ENCODE results near the gene DPP7.

Gene DPP7

DNA sequence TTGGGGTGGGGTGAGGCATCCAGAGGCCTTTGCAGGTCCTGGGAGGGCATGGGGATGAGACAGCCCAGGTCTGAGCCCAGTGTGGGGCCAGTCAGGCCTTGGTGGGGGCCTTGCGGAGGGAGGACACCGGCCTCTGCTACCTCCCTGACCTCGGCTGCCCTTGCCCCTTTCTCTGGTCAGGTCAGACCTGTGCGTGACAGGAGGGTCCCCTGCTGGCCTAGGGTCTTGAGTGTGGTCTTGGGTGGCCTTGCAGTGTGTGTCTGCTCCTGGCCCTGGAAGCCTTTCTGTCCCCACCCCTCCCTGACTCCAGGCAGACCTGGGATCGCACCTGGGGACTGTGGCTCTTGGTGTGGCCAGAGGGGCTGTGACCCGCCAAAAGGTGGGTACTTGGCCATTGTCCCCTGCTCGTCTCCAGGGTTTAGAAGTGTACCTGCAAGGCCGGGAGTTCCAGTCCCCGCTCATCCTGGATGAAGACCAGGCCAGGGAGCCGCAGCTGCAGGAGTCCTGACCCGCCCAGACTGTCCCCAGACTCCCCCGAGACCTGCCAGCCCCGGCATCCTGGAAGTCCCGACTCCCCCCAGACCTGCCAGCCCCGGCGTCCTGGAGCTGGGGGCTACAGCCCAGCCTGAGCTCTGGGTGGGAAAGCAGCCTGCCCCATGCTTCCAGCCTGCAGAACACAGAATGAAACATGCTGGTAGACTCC, 32.2 kb downstream of the DPP7 start:
- H3K4me3 Mint-ChIP-seq, result no peak overlapping the region
- H3K27me3 Mint-ChIP-seq, result no peaks in the 10 kb centered on the region
- no peaks in the 10 kb centered on the region for H3K9me3 Mint-ChIP-seq (ENCODE audit: low read depth)
- peaks cover 20% of the 10 kb centered on the region for H3K4me1 Mint-ChIP-seq (ENCODE audit: low read depth)
- H3K27ac Mint-ChIP-seq, result no peak overlapping the region
- no peaks in the 10 kb centered on the region for H3K36me3 Mint-ChIP-seq

DNA sequence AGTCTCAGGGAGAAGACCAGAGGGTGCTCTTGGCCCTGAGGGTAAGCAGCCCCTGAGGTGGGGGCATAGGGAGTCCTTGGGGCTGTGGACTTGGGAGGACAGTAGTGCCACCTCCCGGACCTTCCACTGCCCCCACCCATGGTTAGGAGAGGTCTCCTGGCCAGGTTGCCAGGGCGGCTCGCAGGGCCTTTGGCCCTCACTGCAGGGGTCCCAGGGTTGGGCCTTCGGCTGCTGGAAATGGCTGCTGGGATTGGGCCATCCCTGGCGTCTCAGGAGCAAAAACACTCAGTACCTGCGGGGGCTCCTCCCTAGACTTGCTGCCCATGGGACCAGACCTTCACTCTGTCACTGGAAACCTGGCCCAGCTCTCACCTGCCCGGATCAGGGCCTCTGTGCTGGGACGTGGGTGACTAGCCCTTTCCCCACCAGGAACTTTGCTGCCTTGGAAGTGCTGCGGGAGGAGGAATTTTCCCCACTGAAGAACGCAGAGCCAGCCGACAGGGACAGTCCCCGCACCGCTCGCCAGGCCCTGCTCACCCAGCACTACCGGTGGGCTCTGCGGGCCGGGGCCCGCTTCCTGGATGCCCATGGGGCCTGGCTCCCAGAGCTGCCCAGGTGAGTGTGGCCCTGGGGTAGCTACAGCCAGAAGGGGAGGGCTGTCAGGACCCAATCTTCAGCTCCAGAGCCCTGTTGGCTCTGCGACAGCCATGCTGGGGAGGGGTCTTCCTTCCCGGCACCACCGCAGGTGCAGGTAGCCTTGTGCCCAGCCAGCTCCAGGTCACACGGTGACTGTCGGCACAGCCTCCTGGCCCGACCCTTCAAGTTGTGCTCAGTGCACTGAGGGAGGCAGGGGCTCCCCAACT, 34.0 kb downstream of the DPP7 start:
- peaks cover 16% of the 10 kb centered on the region for H3K4me1 Mint-ChIP-seq (ENCODE audit: low read depth)
- no peak overlapping the region for H3K4me3 Mint-ChIP-seq
- H3K27me3 Mint-ChIP-seq, result no peaks in the 10 kb centered on the region
- no peak overlapping the region for H3K27ac Mint-ChIP-seq
- no peaks in the 10 kb centered on the region for H3K9me3 Mint-ChIP-seq (ENCODE audit: low read depth)
- H3K36me3 Mint-ChIP-seq, result no peaks in the 10 kb centered on the region

DNA sequence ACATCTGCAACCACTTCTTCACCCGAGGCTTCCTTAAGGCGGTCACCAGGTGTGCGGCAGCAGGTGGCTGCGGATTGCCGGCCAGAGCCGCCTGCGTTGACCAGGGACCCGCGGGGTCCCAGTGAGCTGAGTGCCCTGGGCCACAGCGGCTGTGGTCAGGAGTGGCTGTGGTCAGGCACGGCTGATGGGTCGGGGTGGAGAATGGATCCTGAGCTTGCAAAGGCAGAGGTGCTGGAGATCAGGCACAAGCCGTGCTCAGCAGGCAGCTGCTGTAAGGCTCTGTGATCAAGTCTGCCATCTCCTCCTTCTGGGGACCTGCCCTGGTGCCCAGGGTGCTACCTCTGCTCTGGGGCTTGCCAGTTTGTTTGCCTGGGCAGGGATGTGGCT, 35.1 kb downstream of the DPP7 start:
- Mint-ChIP-seq H3K27ac (no peak overlapping the region), H3K36me3 (no peaks in the 10 kb centered on the region), H3K4me3 (peak overlapping the region; percentile 30), H3K9me3 (ENCODE audit: low read depth) (no peaks in the 10 kb centered on the region), H3K4me1 (ENCODE audit: low read depth) (peaks cover 7% of the 10 kb centered on the region), H3K27me3 (no peaks in the 10 kb centered on the region)

DNA sequence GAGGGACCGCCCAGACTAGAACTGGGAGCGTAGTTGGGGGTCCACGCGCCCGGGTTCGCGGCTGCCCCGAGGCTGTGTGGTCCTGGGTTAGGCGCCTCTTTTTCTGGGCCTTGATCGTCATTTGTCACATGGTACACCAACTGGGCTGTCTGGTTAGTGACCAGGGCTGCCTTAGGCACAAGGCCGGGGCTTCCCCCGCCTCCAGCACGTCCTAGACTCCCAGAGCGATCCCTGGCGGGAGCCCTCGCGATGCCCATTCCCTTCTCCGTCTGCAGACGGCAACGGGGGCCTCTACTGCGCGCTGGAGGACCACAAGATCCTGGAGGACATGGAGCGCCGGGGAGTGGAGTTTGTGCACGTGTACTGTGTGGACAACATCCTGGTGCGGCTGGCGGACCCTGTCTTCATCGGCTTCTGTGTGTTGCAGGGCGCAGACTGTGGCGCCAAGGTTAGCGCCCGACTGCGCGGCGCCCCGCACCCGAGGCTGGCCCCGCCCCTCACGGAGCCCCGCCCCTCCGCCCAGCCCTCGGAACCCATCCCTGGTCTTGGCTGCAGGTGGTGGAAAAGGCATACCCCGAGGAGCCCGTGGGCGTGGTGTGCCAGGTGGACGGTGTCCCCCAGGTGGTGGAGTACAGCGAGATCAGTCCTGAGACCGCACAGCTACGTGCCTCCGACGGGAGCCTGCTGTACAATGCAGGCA, 35.7 kb downstream of the DPP7 start:
- Mint-ChIP-seq H3K36me3 (no peaks in the 10 kb centered on the region), H3K27me3 (no peaks in the 10 kb centered on the region), H3K9me3 (ENCODE audit: low read depth) (no peaks in the 10 kb centered on the region), H3K27ac (no peak overlapping the region), H3K4me3 (peak overlapping the region; percentile 63), H3K4me1 (ENCODE audit: low read depth) (peaks cover 7% of the 10 kb centered on the region)

DNA sequence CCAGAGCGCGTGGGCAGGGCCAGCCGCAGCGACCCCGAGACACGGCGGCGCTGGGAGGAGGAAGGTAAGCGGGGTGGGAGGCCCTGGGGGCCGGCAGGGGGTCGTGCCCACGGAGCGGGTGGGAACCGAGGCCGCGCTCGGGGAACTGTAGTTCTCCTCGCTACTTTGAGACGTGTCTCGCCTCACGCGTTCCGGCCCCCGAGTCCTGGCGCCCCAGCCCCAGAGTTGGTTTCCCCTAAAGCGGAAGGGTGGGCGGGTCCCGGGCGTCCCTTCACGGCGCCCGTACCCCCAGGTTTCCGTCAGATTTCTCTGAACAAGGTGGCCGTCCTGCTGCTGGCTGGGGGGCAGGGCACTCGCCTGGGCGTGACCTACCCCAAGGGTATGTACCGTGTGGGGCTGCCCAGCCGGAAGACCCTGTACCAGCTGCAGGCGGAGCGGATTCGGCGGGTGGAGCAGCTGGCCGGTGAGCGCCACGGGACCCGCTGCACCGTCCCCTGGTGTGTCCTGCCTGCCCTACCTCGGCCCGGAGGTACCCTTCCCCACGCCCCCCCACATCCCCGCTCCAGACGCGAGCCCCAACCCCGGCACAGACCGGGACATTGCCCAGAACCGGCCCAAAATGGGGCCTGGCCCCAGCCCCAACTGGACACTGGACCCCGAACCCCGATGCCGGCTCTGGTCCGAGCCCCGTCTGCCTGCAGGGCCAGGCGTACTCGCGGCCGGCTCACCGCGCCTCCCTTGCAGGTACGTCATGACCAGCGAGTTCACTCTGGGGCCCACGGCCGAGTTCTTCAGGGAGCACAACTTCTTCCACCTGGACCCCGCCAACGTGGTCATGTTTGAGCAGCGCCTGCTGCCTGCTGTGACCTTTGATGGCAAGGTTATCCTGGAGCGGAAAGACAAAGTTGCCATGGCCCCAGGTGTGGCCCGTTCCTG, 36.5 kb downstream of the DPP7 start:
- H3K36me3 Mint-ChIP-seq, result no peaks in the 10 kb centered on the region
- peaks cover 5% of the 10 kb centered on the region for H3K4me1 Mint-ChIP-seq (ENCODE audit: low read depth)
- no peaks in the 10 kb centered on the region for H3K27me3 Mint-ChIP-seq
- no peaks in the 10 kb centered on the region for H3K9me3 Mint-ChIP-seq (ENCODE audit: low read depth)
- H3K27ac Mint-ChIP-seq, result no peak overlapping the region
- peak overlapping the region; percentile 73 for H3K4me3 Mint-ChIP-seq

DNA sequence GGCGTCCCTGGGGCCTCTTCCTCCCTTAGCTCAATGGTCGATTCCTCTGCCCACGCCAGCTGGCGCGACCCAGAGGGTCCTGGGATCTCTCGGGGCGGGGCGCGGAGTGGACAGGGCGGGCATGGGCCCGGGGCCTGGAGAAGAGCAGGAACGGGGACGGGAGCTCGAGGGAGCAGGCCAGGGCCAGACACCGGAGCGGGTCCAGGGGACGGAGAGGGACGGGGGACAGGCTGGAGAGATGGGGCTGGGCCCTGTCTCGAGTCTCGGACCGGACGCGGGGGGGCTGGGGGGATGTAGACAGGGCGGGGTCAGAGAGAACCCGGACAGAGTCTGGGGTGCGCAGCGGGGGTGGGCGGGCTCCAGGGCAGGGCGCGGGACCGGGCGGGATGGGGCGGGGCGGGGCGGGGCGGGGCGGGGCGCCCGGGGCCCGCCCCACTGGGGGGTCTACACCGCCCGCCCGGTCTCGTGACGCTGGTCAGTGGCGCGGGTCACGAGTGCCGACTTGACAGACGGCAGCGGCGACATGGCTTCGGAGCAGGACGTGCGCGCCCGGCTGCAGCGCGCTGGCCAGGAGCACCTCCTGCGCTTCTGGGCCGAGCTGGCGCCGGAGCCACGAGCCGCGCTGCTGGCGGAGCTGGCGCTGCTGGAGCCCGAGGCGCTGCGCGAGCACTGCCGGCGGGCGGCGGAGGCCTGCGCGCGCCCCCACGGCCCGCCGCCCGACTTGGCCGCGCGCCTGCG, 37.4 kb downstream of the DPP7 start, which contains the start of gene UAP1L1:
UAP1L1 (plus strand) TSS at position 508 of the 738 bp plus-strand sequence; CDS start at position 524, 16 bp downstream.
- Mint-ChIP-seq H3K27me3 (no peaks in the 10 kb centered on the region), H3K27ac (no peak within 1 kb of the TSS), H3K9me3 (ENCODE audit: low read depth) (no peaks in the 10 kb centered on the region), H3K36me3 (no peaks in the 10 kb centered on the region), H3K4me3 (peak within 1 kb of the TSS; percentile 74), H3K4me1 (ENCODE audit: low read depth) (peaks cover 5% of the 10 kb centered on the region)

DNA sequence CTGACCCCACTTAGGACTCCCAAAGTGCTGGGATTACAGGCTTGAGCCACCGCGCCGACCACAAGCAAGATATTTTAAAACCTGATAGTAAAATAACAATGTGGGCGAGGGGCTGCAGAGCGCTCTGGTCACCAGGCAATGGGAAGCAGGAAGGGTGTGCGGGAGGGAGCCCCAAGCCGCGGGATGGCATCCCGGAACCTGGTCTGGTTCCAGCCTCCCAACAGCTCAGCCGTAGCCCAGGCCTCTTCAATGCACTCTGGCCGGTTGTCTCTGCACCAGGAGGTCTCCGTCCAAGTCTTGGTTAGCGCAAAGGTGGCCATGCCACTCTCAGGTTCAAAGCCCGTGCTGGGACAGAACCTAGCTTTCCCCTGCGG, 37.9 kb downstream of the DPP7 start:
- Mint-ChIP-seq H3K9me3 (ENCODE audit: low read depth) (no peaks in the 10 kb centered on the region), H3K27me3 (no peaks in the 10 kb centered on the region), H3K4me1 (ENCODE audit: low read depth) (peaks cover 5% of the 10 kb centered on the region), H3K36me3 (no peaks in the 10 kb centered on the region), H3K4me3 (peak overlapping the region; percentile 74), H3K27ac (no peak overlapping the region)

DNA sequence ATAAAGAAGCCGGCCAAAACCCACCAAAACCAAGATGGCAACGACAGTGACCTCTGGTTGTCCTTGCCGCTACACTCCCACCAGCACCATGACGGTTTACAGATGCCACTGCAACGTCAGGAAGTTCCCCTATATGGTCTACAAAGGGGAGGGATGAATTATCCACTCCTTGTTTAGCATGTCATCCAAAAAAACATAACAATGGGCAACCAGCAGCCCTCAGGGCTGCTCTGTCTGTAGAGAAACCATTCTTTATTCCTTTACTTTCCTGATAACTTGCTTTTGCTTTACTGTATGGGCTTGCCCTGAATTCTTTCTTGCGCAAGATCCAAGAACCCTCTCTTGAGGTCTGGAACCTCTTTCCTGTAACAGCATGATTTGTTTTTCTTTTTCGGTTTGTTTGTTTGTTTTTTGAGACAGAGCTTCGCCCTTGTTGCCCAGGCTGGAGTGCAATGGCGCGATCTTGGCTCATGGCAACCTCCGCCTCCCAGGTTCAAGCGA, 39.2 kb downstream of the DPP7 start:
- no peaks in the 10 kb centered on the region for H3K36me3 Mint-ChIP-seq
- peaks cover 9% of the 10 kb centered on the region for H3K4me1 Mint-ChIP-seq (ENCODE audit: low read depth)
- H3K9me3 Mint-ChIP-seq (ENCODE audit: low read depth), result no peaks in the 10 kb centered on the region
- H3K4me3 Mint-ChIP-seq, result no peak overlapping the region
- no peaks in the 10 kb centered on the region for H3K27me3 Mint-ChIP-seq
- H3K27ac Mint-ChIP-seq, result no peak overlapping the region

DNA sequence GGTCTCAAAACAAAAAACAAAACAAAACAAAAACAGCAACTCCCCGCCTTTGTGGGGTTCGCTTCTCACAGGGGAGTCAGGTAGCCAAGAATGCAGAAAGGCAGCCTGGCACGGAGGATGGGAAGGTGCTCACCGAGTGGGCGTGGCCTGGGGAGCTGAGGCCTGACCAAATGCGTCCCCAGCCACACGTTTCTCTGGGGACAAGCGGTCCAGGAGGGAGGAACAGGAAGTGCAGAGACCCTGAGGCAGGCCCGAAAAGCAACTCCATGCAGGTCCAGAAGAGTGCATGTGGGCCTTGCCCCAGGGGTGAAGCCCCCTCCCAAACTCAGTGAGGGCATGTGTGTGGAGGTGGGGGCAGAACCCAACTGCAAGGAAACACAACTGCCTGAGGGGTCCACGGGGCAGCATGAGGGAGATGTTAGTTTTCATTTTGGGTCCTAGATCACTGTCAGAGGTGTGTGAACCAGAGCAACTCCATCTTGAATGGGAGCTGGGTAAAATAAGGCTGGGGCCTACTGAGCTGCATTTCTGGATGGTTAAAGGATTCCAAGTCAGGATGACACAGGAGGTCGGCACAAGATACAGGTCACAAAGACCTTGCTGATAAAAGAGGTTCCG, 39.8 kb downstream of the DPP7 start:
- H3K4me3 Mint-ChIP-seq, result no peak overlapping the region
- peaks cover 7% of the 10 kb centered on the region for H3K4me1 Mint-ChIP-seq (ENCODE audit: low read depth)
- no peaks in the 10 kb centered on the region for H3K36me3 Mint-ChIP-seq
- H3K27me3 Mint-ChIP-seq, result no peaks in the 10 kb centered on the region
- H3K27ac Mint-ChIP-seq, result no peak overlapping the region
- no peaks in the 10 kb centered on the region for H3K9me3 Mint-ChIP-seq (ENCODE audit: low read depth)

DNA sequence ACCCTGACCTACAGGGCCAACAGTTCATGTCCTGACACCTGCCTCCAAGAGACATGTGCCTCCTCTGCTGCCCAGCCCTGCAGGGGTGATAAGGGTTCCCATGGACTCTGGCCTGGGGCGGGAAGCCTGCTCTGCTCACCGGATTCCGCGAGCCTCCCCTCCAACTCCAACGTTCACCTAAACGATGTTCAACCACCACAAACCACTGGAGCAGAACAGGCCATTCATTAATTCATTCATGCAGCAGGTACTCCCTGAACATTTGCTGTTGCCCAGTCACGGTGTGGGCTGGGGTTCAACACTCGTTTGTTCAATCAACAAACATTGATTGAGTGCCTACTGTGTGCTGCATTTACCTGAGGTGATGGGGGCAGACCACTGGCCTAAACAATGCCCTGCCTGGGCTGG, 40.5 kb downstream of the DPP7 start:
- H3K27ac Mint-ChIP-seq, result no peak overlapping the region
- peaks cover 6% of the 10 kb centered on the region for H3K4me1 Mint-ChIP-seq (ENCODE audit: low read depth)
- no peak overlapping the region for H3K4me3 Mint-ChIP-seq
- no peaks in the 10 kb centered on the region for H3K9me3 Mint-ChIP-seq (ENCODE audit: low read depth)
- no peaks in the 10 kb centered on the region for H3K27me3 Mint-ChIP-seq
- no peaks in the 10 kb centered on the region for H3K36me3 Mint-ChIP-seq

DNA sequence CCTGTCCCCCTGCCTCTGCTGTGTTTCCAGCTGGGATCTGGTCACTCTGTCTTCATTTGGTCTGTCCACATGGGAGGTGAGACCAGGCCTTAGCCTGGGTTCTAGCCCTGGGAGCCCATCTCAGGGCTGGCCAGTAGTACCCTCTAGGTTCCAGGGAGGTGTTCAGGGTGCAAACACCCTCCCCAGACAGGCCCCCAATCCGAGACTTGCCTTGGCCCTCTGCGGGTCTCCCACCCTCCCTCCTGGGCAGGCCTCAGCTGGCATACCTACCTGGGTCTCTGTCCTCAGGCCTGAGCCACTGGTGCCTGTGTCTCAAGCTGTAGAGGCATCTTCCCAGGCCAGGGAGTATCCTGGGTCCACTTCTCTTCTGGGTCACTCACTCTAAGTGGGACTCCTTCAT, 43.3 kb downstream of the DPP7 start:
- Mint-ChIP-seq H3K4me3 (peak overlapping the region; percentile 78), H3K9me3 (ENCODE audit: low read depth) (no peaks in the 10 kb centered on the region), H3K27ac (no peak overlapping the region), H3K4me1 (ENCODE audit: low read depth) (peaks cover 9% of the 10 kb centered on the region), H3K27me3 (no peaks in the 10 kb centered on the region), H3K36me3 (no peaks in the 10 kb centered on the region)

DNA sequence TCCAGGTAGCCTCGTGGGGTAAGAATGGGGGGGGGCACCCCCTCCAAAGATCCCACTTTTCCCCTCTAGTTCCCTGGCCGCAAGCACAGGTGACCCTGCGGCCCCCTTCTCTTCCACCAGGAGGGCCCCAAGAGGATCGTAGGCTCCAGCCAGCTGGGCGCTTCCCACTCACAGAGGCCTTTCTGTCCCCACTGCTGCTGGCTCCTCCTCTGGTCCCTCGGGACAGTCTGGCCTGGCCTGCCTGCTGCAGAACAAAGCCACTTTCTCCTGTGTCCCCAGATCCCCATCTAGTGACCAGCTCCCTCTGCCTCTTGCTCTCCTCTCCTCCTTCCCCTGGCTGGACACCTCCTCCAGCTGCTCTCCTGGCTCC, 43.6 kb downstream of the DPP7 start:
- Mint-ChIP-seq H3K36me3 (no peaks in the 10 kb centered on the region), H3K27me3 (no peaks in the 10 kb centered on the region), H3K4me1 (ENCODE audit: low read depth) (peaks cover 9% of the 10 kb centered on the region), H3K27ac (no peak overlapping the region), H3K9me3 (ENCODE audit: low read depth) (no peaks in the 10 kb centered on the region), H3K4me3 (peak overlapping the region; percentile 78)

DNA sequence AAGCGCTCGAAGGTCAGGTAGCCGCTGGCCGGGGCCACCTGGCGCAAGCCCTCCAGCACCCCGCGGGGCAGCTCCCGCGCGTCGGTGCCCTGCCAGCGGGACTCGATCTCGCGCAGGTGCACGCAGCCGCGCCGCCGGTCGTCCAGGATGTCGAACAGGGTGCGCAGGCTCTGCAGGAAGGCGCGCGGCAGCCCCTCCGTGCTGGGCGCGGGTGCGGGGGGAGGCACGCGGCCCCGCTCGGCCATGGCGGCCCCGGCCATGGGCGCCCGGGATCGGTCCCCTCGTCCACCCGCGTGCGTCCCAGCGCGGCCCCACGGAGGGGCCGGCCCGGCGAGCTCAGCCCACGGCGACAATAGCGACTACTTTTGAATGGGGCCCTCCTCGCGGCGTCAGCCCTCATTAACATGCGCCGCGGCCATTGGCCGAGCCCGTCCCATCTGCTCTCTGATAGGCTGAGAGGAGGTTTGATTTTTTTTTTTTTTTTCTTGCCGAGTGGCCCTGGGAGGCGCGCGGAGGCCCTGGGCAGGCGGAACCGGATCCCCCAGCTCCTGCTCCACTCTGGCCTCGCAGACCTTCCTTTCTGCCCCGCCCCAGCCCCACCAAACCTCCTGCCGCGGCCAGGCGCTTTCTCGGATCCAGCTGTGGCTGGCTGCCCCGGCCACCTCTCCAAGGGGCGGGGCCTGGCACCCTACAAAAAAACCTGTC, 44.2 kb downstream of the DPP7 start, which contains the start of gene SAPCD2:
SAPCD2 (minus strand) TSS at position 357 of the 705 bp plus-strand sequence; CDS start at position 260, 97 bp downstream.
- H3K4me3 Mint-ChIP-seq, result peak within 1 kb of the TSS; percentile 78
- no peaks in the 10 kb centered on the region for H3K36me3 Mint-ChIP-seq

More for the DNA sequence above, 44.2 kb downstream of the DPP7 start, which contains the start of gene SAPCD2:
- Mint-ChIP-seq H3K27ac (no peak within 1 kb of the TSS), H3K4me1 (ENCODE audit: low read depth) (peaks cover 9% of the 10 kb centered on the region), H3K9me3 (ENCODE audit: low read depth) (no peaks in the 10 kb centered on the region), H3K27me3 (no peaks in the 10 kb centered on the region)

Measured in activated naive CD8-positive, alpha-beta T cell (primary cell).